ENCODE measurements around the gene SAP25.
A peak's percentile ranks its signal among the peaks of the same experiment; 100 is the strongest.

Gene SAP25

DNA sequence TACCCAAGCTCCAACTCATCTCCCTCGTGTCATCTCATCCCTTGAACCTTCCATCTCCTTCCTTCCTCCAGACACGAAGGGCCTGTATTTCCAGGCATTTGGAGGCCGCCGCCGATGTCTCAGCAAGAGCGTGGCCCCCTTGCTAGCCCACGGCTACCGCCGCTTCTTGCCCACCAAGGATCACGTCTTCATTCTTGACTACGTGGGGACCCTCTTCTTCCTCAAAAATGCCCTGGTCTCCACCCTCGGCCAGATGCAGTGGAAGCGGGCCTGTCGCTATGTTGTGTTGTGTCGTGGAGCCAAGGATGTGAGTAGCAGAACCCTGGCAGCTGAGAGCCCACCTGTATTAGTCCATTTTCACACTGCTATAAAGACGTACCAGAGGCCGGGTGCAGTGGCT lies 17.9 kb upstream of the SAP25 start:
- no peak for DNase-seq

GRCh38 chr7:100590077-100590737 lies 16.5 kb upstream of the SAP25 start:
- no peak for DNase-seq

DNA sequence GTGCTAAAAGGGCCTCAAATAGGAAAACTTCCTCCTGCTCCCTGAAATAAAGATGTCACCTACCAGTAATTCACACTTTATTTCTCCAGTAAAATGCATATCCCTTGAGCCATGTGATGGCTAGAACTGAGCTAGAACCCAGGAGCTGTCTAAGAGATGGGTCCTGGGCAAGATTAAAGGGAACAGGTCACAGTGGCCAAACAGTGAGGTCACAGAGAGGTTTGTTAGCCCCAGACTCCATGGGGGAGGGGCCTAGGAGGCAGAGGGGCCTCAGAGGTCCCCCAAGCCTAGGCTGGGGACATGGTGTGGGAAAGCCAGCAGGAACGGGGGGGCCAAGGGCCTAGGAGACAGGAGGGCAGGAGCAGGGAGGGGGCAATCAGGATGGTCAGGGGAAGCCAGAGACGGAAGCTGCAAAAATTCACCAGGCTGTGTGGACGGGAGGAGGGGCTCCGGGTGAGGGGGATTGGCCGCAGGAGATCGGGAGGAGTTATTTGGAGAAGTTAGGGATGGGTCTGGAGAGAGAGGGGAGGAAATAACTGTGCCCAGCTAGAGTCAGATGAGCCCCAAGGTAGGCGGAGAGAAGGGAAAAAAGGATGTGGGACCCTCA lies 15.7 kb upstream of the SAP25 start:
- DNase-seq, result no peak

GRCh38 chr7:100588438-100588837 lies 14.7 kb upstream of the SAP25 start:
- DNase-seq, result no peak

GRCh38 chr7:100586266-100587025 lies 12.7 kb upstream of the SAP25 start, which contains the start of gene FBXO24:
Gene FBXO24 (plus strand): TSS chr7:100586328. CDS start chr7:100586626, 298 bp downstream.
- DNase-seq, result peak; percentile 100

GRCh38 chr7:100585511-100586265 lies 12.0 kb upstream of the SAP25 start, which contains the start of gene LRCH4:
Gene LRCH4 (minus strand): TSS chr7:100586129. CDS start chr7:100586100, 29 bp downstream.
- DNase-seq, result no peak

GRCh38 chr7:100584683-100585510 lies 11.2 kb upstream of the SAP25 start:
- peak; percentile 58 for DNase-seq

DNA sequence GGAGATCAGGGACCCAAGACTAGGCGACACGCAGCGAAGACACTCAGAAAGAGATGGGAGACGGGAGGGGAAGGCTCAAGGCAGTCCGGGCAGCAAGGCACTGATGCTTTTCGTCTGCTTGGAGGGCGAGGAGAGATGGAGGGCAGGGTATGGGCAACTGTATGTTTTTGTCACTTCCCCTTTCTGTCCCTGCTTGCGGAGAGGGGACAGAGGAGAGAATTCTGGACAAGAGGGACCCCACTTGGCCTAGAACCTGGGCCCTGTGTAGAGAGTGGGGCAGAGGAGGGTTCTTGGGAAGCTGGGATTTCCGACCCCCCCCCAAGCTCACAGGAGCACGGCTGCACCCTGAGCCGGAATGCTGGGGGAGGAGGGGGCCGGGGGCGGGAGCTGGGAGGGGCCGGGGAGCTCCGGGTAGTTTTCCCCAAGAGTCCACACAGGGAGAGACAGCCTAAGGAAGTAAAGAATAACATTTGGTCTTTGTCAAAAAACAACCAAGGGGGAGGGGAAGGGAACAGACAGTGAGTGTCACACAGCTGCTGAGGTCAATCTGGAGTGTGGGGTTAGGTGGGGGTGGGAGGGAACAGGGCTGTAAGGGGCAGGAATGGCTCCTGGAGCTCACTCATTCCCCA lies 10.5 kb upstream of the SAP25 start:
- no peak for DNase-seq

GRCh38 chr7:100583132-100584053 lies 9.7 kb upstream of the SAP25 start:
- DNase-seq, result no peak

- no peak for DNase-seq
Measured at GRCh38 chr7:100582650-100583049, 8.9 kb upstream of the SAP25 start.

DNA sequence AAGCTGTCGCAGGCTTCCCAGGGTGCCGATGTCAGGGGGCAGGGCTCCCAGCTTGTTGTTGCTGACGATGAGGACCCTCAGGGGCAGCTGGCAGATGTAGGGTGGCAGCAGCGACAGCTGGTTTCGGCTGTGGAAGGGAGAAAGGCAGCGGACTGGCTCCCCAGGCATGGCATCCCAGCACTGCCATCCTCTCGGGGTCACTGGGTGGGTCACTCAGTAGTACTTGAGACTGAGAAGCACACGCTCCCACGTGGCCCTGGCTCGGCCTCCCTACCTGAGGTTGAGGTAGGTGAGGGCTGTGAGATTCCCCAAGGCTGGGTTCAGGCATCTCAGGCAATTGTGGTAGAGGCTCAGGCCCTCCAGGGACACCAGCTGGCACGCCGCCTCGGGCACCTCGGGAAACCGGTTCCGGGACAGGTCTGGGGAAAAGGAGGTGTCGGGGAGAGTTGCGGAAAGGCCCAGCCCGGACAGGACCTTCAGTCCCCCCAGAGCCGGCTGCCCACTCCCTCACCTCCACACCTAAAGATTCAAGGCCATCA lies 8.4 kb upstream of the SAP25 start:
- no peak for DNase-seq

DNA sequence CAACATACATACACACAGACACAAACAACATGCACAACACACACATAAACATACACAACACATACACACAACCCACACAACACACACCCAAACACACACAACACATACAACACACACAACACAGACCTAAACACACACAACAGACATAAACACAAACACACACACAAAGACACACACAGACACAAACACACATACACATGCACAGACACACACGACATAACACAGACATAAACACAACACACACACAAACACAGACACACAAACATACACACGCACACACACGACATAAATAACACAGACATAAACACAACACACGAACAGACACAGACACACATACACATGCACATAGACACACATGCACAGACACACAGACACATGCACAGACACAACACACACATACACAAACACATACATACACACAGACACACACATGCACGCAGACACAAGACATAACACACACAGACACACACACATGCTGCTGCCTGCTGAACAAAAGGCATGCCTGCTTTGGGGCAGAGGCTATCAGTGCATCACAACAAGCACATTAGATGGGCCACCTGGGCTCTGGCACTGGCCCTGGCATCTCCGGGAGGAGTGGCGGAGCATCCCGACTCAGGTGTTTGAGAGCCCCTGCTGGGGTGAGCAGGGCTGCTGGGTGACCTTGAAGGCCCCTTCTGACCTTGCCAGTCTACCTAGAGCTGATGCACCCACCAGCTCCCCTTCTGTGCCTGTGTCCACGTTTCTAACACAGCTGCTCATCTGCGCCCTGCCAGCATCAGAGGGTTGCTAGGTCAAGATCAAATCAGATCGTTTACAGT lies 7.0 kb upstream of the SAP25 start:
- DNase-seq, result no peak

- DNase-seq, result no peak
Measured at GRCh38 chr7:100578246-100579183, 4.8 kb upstream of the SAP25 start.

DNA sequence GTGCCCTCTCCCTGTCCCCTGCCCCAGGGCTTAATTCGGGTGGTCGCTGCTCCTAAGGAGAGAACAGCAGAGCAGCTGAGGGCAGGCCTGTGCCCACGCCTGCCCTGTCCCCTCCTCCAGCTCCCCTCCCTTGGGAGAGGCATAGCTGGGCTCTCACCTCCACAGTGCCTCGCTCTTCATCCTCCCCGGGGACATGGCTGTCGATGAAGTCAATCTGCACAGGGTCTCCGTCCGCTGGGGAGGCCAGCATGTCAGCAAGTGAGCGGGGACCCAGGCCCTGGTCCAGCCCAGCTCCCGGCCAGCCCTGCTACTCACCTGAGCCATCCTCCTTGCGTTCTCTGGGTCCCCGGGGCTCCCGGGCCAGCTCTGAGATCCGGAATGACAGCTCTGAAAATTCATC lies 3.8 kb upstream of the SAP25 start:
- DNase-seq, result no peak

DNA sequence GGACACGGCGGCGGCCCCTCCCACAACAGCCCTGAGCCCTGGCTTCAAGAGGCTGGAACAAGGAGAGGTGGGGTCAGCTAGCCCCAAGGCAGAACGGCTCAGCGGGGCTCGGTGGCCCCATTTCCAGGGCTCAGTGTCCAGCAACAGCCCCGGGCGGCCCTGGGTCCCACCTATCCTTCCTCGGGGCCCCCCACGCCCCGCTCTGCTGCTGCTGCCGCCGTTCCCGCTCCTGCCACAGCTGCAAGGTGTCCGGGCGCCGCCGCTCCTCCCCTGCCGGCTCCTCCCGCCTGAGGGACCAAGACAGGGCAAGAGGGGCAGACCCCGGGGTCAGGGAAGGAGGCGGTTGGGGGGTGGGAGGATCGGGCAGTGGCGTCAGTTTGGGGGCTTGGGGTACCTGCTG lies 3.4 kb upstream of the SAP25 start:
- no peak for DNase-seq

DNA sequence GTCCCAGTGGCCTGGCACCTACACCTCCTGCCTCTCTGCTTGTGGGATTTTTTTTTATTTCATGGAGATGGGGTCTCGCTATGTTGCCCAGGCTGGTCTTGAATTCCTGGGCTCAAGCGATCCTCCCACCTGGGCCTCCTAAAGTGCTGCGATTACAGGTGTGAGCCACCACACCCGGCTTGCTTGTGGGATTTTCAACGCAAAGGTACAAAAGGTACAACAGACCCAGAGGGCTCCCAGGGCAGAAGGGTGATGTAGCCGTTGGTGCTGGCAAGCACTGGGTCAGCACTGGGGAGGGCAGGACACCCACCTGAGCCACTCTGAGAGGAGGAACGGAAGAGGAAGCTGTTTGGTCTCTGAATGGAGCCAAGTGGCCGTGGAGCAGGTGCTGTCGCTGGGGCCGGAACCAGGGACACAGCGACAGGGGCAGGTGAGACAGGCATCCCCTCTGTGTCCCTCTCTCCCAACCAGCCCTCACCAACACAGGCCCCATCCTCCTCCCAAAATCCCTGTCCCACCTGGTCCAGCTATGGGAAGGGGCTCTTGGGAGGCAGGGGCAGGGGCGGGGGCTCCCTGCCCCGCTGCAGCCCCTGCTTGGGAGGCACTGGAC lies 2.8 kb upstream of the SAP25 start:
- no peak for DNase-seq

DNA sequence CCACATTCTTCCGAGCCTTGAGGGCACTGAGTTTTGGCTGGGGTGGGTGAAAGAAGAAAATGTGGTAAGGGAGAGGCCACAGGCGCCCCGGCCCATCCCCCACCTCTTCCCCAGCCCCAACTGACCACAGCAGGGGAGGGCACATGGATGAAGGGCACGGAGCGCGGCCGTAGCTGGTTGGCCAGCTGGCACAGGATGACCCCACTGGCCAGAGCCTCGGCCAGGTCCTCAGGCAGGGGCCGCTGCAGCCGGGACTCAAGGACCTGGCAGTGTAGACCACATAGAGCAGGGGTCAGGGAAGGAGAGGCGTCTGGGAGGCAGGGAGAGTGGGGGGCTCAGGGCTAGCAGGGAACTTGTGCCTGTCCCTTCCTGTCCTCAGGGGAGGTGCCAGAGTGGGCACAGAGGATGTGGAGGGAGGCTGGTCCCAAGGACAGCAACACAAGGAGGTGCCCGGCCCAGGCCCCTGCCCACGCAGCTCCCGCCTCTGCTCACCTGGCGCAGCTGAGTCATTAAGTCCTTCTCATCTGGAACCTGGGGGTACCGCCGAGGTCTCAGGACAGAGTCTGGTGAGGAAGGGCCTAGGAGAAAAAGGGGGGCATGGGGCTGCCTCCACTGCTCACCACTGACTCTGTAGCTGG lies 2.2 kb upstream of the SAP25 start:
- DNase-seq, result no peak

All from fibroblast of skin of abdomen (primary cell).